ENCODE results near the gene OR2AT4.
A peak's percentile ranks its signal among the peaks of the same experiment; 100 is the strongest.
"Not testable (repeated sequence)": the region's sequence is repeated elsewhere in the genome, so short reads cannot be mapped to it uniquely, and the experiment has no call there.

The OR2AT4 gene

GRCh38 chr11:75105462-75105925, 8.8 kb upstream of the OR2AT4 start:
- no peak overlapping the region for H3K4me3 ChIP-seq (replicated peaks in 1 of 2; ENCODE audit: low read depth in 2 of 2, low read length in 2 of 2)
- DNase-seq (ENCODE audit: low read depth in 2 of 2): peak in 1 of 2 donors; percentile 9
- no peak for TF ChIP-seq CTCF (IDR thresholded peaks at IDR 0.05; ENCODE audit: low read depth, low read length)

GRCh38 chr11:75103380-75104026, 6.8 kb upstream of the OR2AT4 start:
- TF ChIP-seq CTCF (IDR thresholded peaks at IDR 0.05; ENCODE audit: low read depth, low read length): no peak
- peak; percentile 26 to 67 for DNase-seq (ENCODE audit: low read depth in 2 of 2)
- H3K4me3 ChIP-seq (replicated peaks in 1 of 2; ENCODE audit: low read depth in 2 of 2, low read length in 2 of 2): no peak overlapping the region

GRCh38 chr11:75101424-75102128, 4.9 kb upstream of the OR2AT4 start:
- no peak for DNase-seq (ENCODE audit: low read depth in 2 of 2)
- no peak for TF ChIP-seq CTCF (IDR thresholded peaks at IDR 0.05; ENCODE audit: low read depth, low read length)
- H3K4me3 ChIP-seq (replicated peaks in 1 of 2; ENCODE audit: low read depth in 2 of 2, low read length in 2 of 2): no peak overlapping the region

- no peak for TF ChIP-seq CTCF (IDR thresholded peaks at IDR 0.05; ENCODE audit: low read depth, low read length)
- peak in 1 of 2 donors; percentile 70 for DNase-seq (ENCODE audit: low read depth in 2 of 2)
Measured at GRCh38 chr11:75100314-75100713, 3.6 kb upstream of the OR2AT4 start.

GRCh38 chr11:75099635-75100034, 3.0 kb upstream of the OR2AT4 start:
- no peak for TF ChIP-seq CTCF (IDR thresholded peaks at IDR 0.05; ENCODE audit: low read depth, low read length)
- no peak overlapping the region for H3K4me3 ChIP-seq (replicated peaks in 1 of 2; ENCODE audit: low read depth in 2 of 2, low read length in 2 of 2)
- DNase-seq (ENCODE audit: low read depth in 2 of 2): no peak

More at GRCh38 chr11:75100314-75100713, 3.6 kb upstream of the OR2AT4 start:
- H3K4me3 ChIP-seq (replicated peaks in 1 of 2; ENCODE audit: low read depth in 2 of 2, low read length in 2 of 2): no peak overlapping the region

- H3K4me3 ChIP-seq (replicated peaks in 1 of 2; ENCODE audit: low read depth in 2 of 2, low read length in 2 of 2): not testable (repeated sequence)
Measured at GRCh38 chr11:75098835-75099439, 2.3 kb upstream of the OR2AT4 start.

GRCh38 chr11:75098181-75098580, 1.5 kb upstream of the OR2AT4 start:
- not testable (repeated sequence) for DNase-seq (ENCODE audit: low read depth in 2 of 2); H3K4me3 ChIP-seq (replicated peaks in 1 of 2; ENCODE audit: low read depth in 2 of 2, low read length in 2 of 2)

More at GRCh38 chr11:75098835-75099439, 2.3 kb upstream of the OR2AT4 start:
- DNase-seq (ENCODE audit: low read depth in 2 of 2): not testable (repeated sequence)
